ENCODE measurements around the gene CD300H. TPM values are rescaled to one million over a fixed set of nuclear protein-coding genes. Genes with fewer than 3 reads are reported as not detected.
A peak's percentile ranks its signal among the peaks of the same experiment; 100 is the strongest.

The CD300H gene
- total RNA-seq, 1 donor from 2014 or later: not detected

DNA sequence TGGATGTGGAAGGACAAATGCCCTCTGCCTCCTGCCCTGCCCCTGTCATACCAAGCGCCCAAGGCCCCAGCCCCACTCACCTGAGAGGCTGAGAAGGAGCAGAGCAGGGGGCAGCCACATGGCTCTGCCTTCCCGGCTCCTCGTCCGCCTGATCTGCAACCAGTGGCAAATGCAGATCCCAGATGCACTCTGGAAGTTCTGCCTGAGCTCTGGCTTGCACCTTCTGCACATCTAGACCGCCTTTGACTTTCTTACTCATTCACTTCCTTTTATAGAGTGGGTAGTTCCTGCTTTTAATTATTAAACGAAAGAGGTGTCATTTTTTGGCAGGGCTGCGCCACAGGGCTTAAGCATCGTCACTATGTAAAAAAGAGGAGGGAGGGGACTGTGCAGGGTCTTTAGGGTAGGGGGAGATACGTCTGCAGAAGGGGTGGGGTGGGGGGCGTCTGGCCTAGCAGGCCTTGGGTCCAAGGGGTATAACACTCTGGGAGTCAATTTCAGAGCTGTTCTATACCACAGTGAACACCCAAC lies 36.0 kb downstream of the CD300H start, which contains the start of gene CD300LB:
TSS of gene CD300LB (minus strand) at position 245 of the 531 bp plus-strand sequence. CDS start at position 120, 125 bp downstream.
- peaks cover 2% of the 10 kb centered on the region for H3K9me3 Mint-ChIP-seq (ENCODE audit: low read depth)
- peak within 1 kb of the TSS; percentile 57 for H3K27ac Mint-ChIP-seq (ENCODE audit: unreplicated experiment)
- peak; percentile 77 for DNase-seq (ENCODE audit: low spot score)

DNA sequence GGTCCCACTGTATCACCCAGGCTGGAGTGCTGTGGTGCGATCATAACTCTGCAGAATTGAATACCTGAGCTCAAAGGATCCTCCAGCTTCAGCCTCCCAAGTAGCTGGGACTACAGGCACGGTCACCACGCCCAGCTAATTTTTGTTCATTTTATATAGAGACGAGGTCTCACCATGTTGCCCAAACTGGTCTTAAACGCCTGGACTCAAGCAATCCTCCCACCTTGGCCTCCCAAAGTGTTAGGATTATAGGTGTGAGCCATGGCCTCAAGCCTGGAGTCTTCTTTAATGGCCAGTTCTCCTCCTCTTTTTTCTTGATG lies 36.5 kb downstream of the CD300H start:
- TF ChIP-seq, protein P1, sequence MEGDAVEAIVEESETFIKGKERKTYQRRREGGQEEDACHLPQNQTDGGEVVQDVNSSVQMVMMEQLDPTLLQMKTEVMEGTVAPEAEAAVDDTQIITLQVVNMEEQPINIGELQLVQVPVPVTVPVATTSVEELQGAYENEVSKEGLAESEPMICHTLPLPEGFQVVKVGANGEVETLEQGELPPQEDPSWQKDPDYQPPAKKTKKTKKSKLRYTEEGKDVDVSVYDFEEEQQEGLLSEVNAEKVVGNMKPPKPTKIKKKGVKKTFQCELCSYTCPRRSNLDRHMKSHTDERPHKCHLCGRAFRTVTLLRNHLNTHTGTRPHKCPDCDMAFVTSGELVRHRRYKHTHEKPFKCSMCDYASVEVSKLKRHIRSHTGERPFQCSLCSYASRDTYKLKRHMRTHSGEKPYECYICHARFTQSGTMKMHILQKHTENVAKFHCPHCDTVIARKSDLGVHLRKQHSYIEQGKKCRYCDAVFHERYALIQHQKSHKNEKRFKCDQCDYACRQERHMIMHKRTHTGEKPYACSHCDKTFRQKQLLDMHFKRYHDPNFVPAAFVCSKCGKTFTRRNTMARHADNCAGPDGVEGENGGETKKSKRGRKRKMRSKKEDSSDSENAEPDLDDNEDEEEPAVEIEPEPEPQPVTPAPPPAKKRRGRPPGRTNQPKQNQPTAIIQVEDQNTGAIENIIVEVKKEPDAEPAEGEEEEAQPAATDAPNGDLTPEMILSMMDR (IDR thresholded peaks at IDR 0.05): no peak
- Mint-ChIP-seq H3K27me3 (ENCODE audit: low read depth) (peaks cover 36% of the 10 kb centered on the region), H3K4me3 (ENCODE audit: unreplicated experiment) (no peak overlapping the region), H3K36me3 (ENCODE audit: low read depth) (no peaks in the 10 kb centered on the region), H3K9me3 (ENCODE audit: low read depth) (peaks cover 2% of the 10 kb centered on the region), H3K27ac (ENCODE audit: unreplicated experiment) (no peak overlapping the region), H3K4me1 (ENCODE audit: low read depth) (no peaks in the 10 kb centered on the region)
- DNase-seq (ENCODE audit: low spot score): no peak

More for the DNA sequence above, 36.0 kb downstream of the CD300H start, which contains the start of gene CD300LB:
- TF ChIP-seq, protein P1 (IDR thresholded peaks at IDR 0.05): no peak
- H3K4me1 Mint-ChIP-seq (ENCODE audit: low read depth): no peaks in the 10 kb centered on the region
- H3K36me3 Mint-ChIP-seq (ENCODE audit: low read depth): no peaks in the 10 kb centered on the region
- H3K4me3 Mint-ChIP-seq (ENCODE audit: unreplicated experiment): no peak within 1 kb of the TSS
- H3K27me3 Mint-ChIP-seq (ENCODE audit: low read depth): peaks cover 39% of the 10 kb centered on the region

DNA sequence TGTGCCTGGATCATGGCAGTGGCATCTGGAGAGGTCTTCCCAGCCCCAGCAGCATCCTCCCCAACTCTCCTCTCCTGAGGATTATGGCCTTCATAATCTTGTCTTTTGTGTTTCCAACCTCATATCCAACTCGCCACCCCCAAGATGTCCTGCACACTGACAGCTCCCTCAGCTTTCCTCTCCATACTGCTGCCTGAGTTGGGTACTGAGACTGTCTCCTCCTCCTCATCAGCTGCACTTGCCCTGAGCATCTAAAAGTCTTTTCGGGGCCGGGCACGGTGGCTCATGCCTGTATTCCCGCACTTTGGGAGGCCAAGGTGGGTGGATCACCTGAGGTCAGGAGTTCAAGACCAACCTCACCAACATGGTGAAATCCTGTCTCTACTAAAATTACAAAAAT lies 38.1 kb downstream of the CD300H start:
- peak; percentile 48 for DNase-seq (ENCODE audit: low spot score)
- Mint-ChIP-seq H3K4me1 (ENCODE audit: low read depth) (no peaks in the 10 kb centered on the region), H3K36me3 (ENCODE audit: low read depth) (no peaks in the 10 kb centered on the region), H3K27me3 (ENCODE audit: low read depth) (peaks cover 40% of the 10 kb centered on the region), H3K27ac (ENCODE audit: unreplicated experiment) (no peak overlapping the region), H3K9me3 (ENCODE audit: low read depth) (no peaks in the 10 kb centered on the region), H3K4me3 (ENCODE audit: unreplicated experiment) (no peak overlapping the region)
- TF ChIP-seq, protein P1 (IDR thresholded peaks at IDR 0.05): no peak

DNA sequence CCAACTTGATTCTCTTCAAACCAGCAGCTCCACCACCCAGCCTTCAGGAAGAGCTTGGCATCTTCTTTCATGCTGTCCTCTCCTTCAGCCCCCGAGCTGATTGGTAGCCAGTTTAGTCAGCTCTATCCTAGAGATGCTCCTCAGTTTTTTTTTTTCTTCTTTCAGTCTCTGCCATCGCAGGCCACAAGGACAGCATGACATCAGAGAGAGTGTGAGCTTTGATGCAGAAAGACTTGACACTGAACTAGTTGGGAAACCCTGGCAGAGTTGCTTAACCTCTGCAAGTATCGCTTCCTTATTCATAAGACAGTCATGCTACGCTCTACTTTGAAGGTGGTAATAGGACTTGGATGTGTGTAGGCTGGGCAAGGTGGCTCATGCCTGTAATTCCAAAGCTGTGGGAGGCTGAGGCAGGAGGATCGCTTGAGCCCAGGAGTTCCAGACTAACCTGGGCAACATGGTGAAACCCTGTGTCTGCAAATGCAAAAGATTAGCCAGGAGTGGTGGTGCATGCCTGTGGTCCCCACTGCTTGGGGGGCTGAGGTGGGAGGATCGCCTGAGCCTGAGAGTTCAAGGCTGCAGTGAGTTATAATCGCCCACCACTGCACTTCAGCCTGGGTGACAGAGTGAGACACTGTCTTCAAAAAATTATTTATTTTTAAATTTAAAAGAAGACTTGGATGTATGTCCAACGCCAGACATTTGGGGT lies 38.7 kb downstream of the CD300H start:
- Mint-ChIP-seq H3K36me3 (ENCODE audit: low read depth) (no peaks in the 10 kb centered on the region), H3K4me1 (ENCODE audit: low read depth) (no peaks in the 10 kb centered on the region), H3K27ac (ENCODE audit: unreplicated experiment) (no peak overlapping the region), H3K27me3 (ENCODE audit: low read depth) (peaks cover 45% of the 10 kb centered on the region), H3K9me3 (ENCODE audit: low read depth) (no peaks in the 10 kb centered on the region), H3K4me3 (ENCODE audit: unreplicated experiment) (no peak overlapping the region)
- TF ChIP-seq, protein P1 (IDR thresholded peaks at IDR 0.05): no peak
- DNase-seq (ENCODE audit: low spot score): peak; percentile 29

DNA sequence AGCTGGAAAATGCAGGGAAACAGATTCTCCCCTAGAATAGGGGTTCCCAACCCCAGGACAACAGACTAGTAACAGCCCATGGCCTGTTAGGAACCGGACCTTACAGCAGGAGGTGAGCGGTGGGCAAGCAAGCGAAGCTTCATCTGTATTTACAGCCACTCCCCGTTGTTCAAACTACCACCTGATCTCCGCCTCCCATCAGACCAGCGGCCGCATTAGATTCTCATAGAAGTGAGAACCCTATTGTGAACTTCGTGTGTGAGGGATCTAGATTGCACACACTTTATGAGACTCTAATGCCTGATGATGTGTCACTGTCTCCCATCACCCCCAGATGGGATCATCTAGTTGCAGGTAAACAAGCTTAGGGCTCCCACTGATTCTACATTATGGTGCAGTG lies 39.6 kb downstream of the CD300H start:
- H3K36me3 Mint-ChIP-seq (ENCODE audit: low read depth): no peaks in the 10 kb centered on the region
- no peak overlapping the region for H3K4me3 Mint-ChIP-seq (ENCODE audit: unreplicated experiment)
- peaks cover 3% of the 10 kb centered on the region for H3K9me3 Mint-ChIP-seq (ENCODE audit: low read depth)

More for the DNA sequence above, 39.6 kb downstream of the CD300H start:
- H3K4me1 Mint-ChIP-seq (ENCODE audit: low read depth): no peaks in the 10 kb centered on the region
- peaks cover 47% of the 10 kb centered on the region for H3K27me3 Mint-ChIP-seq (ENCODE audit: low read depth)
- H3K27ac Mint-ChIP-seq (ENCODE audit: unreplicated experiment): no peak overlapping the region
- peak; percentile 17 for DNase-seq (ENCODE audit: low spot score)
- TF ChIP-seq, protein P1 (IDR thresholded peaks at IDR 0.05): no peak
